Activated gamma-delta T cell treated with Interleukin-2 at 50 U/mL for 16 hours (primary cell): ENCODE results near the gene ALG14.
A peak's percentile ranks its signal among the peaks of the same experiment; 100 is the strongest.

Experiments used
- DNase-seq: peaks from one replicate; pipeline ENCODE4 v3.0.0-alpha.2; 2020

The ALG14 gene

DNA sequence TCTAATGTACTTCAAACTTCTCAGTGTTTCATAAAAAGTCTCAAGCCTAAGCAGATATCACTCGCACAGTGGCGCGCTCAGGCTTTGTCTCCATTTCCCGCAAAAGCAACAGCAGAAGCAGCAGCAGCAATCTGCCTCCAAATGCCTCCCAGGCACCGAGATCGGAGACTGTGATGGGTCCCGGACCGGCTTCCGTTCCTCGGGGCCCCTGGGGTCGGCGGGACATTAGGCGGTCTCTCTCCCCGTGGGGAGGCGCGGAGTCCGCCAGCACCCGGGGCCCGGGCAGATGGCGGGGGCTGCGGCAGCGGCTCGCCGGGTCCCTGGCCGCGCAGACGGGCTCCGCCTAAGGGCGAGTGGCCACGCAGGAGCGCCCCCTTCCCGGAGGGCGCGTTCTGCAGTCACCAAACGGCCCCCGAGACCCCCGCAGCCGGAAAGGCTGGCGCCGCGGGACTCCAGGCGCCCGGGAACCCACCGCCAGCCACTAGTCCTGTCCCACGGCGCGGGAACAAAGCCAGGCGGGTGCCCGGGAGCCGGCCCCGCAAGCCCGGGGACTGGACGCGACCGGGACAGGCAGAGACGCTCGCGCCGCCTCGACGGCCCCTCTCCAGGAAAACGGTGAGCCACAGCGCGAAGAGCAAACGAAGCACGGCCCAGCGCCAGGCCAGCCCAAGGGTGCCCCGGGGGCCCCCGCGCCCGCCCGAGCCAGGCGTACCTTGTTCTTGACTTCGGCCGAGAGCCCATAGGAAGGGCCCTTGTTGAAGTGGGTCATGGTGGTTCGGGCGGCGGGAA lies 146.4 kb downstream of the ALG14 start:
- peak; percentile 8 for DNase-seq

DNA sequence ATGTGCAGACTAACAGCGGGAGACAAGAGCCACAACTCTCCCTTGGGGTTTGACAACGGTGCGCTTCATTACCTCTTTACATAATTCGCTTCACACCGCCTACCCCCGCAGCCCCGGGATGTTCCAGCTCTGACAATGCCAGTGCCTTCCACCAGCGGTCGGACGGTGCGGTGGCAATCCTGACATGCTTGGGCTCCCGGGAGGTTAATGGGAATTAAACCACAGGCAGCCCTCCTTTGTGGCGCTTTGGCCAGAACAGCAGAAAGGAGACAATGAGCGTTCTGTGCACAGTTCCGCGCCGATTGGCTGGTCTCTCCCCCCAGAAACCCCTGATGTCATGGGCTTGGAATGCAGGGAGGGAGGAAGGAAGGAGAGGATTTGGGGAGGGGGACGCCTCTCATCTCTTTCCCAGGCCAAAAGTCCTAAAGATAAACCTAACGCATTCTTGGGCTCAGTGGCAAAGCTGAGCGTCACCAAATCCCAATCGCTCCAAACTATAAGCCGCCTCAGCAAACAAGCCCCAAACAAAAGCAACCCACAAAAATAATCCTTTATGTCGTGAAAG lies 147.1 kb downstream of the ALG14 start:
- DNase-seq = no peak

DNA sequence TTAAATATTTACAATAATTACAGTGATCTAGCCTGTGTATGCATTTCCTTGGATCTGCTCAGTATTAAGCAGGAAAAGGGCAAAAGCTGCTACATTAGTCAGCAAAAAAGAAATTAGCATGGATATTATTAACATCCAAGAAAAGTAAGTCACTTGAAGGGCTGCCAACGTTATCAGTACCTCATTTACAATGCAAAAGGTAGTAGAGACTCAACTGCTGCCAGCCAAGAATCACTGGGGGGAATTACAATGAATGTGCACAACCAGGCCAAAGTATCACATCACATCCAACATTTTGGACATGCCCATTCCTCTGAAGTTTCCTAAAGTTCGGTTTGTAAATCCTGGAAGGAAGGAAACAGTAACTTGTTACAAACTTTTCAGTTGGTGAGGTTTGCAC lies 147.7 kb downstream of the ALG14 start:
- DNase-seq = no peak
